A549 (cell line): ENCODE data around the gene SLCO4A1.

Source experiments
- CEBPB ChIP-seq, 2 experiments: fragments of >200 bp in 1 of 2; sonication (Bioruptor Twin) in 1 of 2; formaldehyde crosslinking in 1 of 2; IDR thresholded peaks; 2 replicates each; pipeline ENCODE4 v1.6.1; 2012 to 2016
- CHD2 ChIP-seq: fragments of 150-350 bp; IDR thresholded peaks from 2 replicates; pipeline ENCODE4 v1.6.1; 2014; ENCODE audit warnings: low read length; ENCODE audit not compliant: partially characterized antibody
- CHD4 ChIP-seq: fragments of 200-600 bp; sonication (generic); IDR thresholded peaks from 2 replicates; pipeline ENCODE4 v1.6.1; 2016; ENCODE audit warnings: antibody characterized with exemption, mild to moderate bottlenecking, borderline replicate concordance
- PHF8 ChIP-seq: fragments of 200-600 bp; sonication (generic); IDR thresholded peaks from 2 replicates; pipeline ENCODE4 v1.6.1; 2016; ENCODE audit warnings: low read depth, mild to moderate bottlenecking, antibody characterized with exemption, moderate library complexity, borderline replicate concordance
- POLR2A ChIP-seq: IDR thresholded peaks from 2 replicates; pipeline ENCODE4 v1.6.1; 2012; ENCODE audit warnings: mild to moderate bottlenecking, low read length
- RAD21 ChIP-seq, 2 experiments: fragments of >200 bp in 1 of 2; sonication (Bioruptor Twin) in 1 of 2; formaldehyde crosslinking in 1 of 2; IDR thresholded peaks in 1 of 2; conservative IDR thresholded peaks in 1 of 2; 2 replicates in 1 of 2; 3 replicates in 1 of 2; pipeline ENCODE4 v1.6.1; 2012 to 2018; ENCODE audit warnings: inconsistent platforms in 1 of 2
- RFX5 ChIP-seq: fragments of 450-650 bp; IDR thresholded peaks from 2 replicates; pipeline ENCODE4 v1.7.1; 2014; ENCODE audit warnings: antibody characterized with exemption, mild to moderate bottlenecking, moderate library complexity
- TF ChIP-seq, protein P1 (sequence below): fragments of >200 bp; sonication (Bioruptor Twin); formaldehyde crosslinking; IDR thresholded peaks from 3 replicates; pipeline ENCODE4 v1.5.1; 2016
- TF ChIP-seq, protein P2 (sequence below): fragments of 250-450 bp; sonication (Bioruptor Pico); IDR thresholded peaks from 2 replicates; pipeline ENCODE4 v1.5.0; 2020; ENCODE audit warnings: low read depth, mild to moderate bottlenecking, moderate library complexity

DNA sequence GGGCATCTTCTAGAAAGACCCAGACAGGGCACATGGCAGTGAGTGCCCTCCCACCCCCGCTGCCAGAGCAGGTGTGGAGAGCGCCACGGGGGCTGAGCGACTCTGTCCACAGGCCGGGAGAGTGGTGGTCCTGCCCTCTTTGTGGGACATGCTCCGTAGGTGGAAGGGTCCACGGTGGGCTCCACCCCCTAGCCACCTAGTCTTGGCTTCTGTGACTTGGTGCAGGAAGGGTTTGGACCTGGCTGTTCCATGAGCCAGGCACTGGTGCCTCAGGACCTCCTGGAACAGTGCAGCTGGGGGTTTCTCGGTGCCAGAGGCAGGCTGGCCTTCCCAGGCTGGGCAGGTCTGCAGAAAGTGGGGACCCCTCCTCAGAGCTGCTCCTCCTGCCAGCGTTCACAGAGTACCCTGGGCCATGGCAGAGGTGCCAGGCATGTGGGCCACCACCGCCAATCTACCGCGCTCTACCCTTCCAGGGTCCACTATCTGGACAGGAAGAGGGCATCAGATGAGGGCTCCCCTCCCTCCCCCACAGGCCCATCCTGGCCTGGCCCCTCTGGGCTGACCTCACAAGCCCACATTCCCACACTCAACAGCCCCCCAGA is 23.0 kb downstream of the SLCO4A1 start:
- TF ChIP-seq PHF8 (no peak), CHD4 (no peak), POLR2A (no peak), RAD21 (conservative IDR thresholded peaks at IDR 0.05 in 1 of 2, IDR thresholded peaks at IDR 0.05 in 1 of 2) (no peak), CEBPB (IDR thresholded peaks at IDR 0.05) (no peak), RFX5 (no peak), CHD2 (no peak)
- TF ChIP-seq, protein P1, sequence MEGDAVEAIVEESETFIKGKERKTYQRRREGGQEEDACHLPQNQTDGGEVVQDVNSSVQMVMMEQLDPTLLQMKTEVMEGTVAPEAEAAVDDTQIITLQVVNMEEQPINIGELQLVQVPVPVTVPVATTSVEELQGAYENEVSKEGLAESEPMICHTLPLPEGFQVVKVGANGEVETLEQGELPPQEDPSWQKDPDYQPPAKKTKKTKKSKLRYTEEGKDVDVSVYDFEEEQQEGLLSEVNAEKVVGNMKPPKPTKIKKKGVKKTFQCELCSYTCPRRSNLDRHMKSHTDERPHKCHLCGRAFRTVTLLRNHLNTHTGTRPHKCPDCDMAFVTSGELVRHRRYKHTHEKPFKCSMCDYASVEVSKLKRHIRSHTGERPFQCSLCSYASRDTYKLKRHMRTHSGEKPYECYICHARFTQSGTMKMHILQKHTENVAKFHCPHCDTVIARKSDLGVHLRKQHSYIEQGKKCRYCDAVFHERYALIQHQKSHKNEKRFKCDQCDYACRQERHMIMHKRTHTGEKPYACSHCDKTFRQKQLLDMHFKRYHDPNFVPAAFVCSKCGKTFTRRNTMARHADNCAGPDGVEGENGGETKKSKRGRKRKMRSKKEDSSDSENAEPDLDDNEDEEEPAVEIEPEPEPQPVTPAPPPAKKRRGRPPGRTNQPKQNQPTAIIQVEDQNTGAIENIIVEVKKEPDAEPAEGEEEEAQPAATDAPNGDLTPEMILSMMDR: no peak
- TF ChIP-seq, protein P2, sequence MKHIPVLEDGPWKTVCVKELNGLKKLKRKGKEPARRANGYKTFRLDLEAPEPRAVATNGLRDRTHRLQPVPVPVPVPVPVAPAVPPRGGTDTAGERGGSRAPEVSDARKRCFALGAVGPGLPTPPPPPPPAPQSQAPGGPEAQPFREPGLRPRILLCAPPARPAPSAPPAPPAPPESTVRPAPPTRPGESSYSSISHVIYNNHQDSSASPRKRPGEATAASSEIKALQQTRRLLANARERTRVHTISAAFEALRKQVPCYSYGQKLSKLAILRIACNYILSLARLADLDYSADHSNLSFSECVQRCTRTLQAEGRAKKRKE: no peak
